Osteocyte (in vitro differentiated cells): Measurements from ENCODE around the gene CLDND1. TPM values are rescaled to one million over a fixed set of nuclear protein-coding genes. Genes with fewer than 3 reads are reported as not detected.

Experiments
- DNase-seq: peaks from one replicate; pipeline ENCODE4 v3.0.0; 2021; ENCODE audit warnings: mixed read lengths; ENCODE audit not compliant: unreplicated experiment; ENCODE audit errors: extremely low spot score
- H3K27ac Mint-ChIP-seq: one replicate; pipeline ENCODE4 v1.8.0; 2021; ENCODE audit warnings: mild to moderate bottlenecking, mixed read lengths; ENCODE audit not compliant: unreplicated experiment
- H3K27me3 Mint-ChIP-seq: one replicate; pipeline ENCODE4 v1.8.0; 2021; ENCODE audit warnings: mixed read lengths; ENCODE audit not compliant: unreplicated experiment
- H3K36me3 Mint-ChIP-seq: one replicate; pipeline ENCODE4 v1.8.0; 2021; ENCODE audit warnings: mixed read lengths; ENCODE audit not compliant: unreplicated experiment
- H3K4me1 Mint-ChIP-seq: one replicate; pipeline ENCODE4 v1.8.0; 2021; ENCODE audit warnings: mixed read lengths; ENCODE audit not compliant: unreplicated experiment
- H3K4me3 Mint-ChIP-seq: one replicate; pipeline ENCODE4 v1.8.0; 2021; ENCODE audit warnings: mild to moderate bottlenecking, moderate library complexity, mixed read lengths; ENCODE audit not compliant: unreplicated experiment
- H3K9me3 Mint-ChIP-seq: one replicate; pipeline ENCODE4 v1.8.0; 2021; ENCODE audit warnings: mixed read lengths; ENCODE audit not compliant: unreplicated experiment
- total RNA-seq: library from RNA; stranded (reverse); gene quantifications from 2 replicates; pipeline ENCODE4 v1.2.1, GENCODE V29; 2021
- TF ChIP-seq, protein P1 (sequence below): fragments of 200-600 bp; sonication (generic); IDR thresholded peaks from 2 replicates; pipeline ENCODE4 v1.5.0; 2021; ENCODE audit warnings: antibody characterized with exemption, mild to moderate bottlenecking, moderate library complexity

CLDND1 gene
- total RNA-seq, 1 donor from 2014 or later = 93.2 TPM

DNA sequence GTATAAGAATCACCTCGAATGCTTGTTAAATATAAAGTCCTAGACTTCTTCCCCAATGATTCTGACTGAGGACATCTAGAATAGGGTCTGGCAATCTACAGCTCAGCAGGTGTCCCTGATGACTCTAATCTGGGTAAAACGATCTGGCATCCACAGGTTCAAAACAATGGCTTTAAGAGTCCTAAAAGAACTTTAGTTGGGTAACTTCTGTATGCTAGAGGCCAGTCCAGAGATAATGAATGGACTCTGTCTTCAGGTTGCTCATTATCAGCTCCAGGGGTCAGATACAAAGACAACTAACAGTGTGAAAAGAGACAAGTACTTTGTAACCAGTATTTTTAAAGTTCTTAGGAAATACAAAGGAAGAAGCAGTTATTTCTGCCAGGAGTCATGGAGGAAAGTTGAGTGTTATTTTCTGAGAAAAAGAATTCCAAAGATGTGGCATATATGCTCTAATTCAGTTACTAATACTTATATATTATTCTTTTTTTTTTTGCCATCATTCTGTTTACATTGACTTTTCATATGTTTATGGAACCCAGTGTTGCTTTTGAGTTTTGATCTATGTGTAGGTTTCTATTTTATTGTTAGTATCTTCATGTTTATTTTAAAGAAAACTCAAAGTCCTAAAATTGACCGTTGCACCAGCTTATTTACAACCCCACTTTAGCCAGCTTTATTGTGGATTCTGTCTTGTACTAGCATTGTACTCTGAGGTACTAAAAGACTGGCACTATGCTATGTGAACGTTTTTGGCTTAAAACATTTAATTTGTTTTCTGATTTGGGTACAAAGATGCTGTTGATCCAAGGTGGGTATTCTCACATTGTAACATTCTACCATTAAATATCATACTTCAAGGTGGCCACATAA, 6.0 kb upstream of the CLDND1 start:
- no peaks in the 10 kb centered on the region for H3K4me1 Mint-ChIP-seq
- no peaks in the 10 kb centered on the region for H3K9me3 Mint-ChIP-seq
- DNase-seq = no peak
- no peaks in the 10 kb centered on the region for H3K36me3 Mint-ChIP-seq
- TF ChIP-seq, protein P1, sequence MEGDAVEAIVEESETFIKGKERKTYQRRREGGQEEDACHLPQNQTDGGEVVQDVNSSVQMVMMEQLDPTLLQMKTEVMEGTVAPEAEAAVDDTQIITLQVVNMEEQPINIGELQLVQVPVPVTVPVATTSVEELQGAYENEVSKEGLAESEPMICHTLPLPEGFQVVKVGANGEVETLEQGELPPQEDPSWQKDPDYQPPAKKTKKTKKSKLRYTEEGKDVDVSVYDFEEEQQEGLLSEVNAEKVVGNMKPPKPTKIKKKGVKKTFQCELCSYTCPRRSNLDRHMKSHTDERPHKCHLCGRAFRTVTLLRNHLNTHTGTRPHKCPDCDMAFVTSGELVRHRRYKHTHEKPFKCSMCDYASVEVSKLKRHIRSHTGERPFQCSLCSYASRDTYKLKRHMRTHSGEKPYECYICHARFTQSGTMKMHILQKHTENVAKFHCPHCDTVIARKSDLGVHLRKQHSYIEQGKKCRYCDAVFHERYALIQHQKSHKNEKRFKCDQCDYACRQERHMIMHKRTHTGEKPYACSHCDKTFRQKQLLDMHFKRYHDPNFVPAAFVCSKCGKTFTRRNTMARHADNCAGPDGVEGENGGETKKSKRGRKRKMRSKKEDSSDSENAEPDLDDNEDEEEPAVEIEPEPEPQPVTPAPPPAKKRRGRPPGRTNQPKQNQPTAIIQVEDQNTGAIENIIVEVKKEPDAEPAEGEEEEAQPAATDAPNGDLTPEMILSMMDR = no peak
- peaks cover 68% of the 10 kb centered on the region for H3K27me3 Mint-ChIP-seq
- H3K27ac Mint-ChIP-seq = no peak overlapping the region
- H3K4me3 Mint-ChIP-seq = no peak overlapping the region

GRCh38 chr3:98525494-98525893, 2.8 kb upstream of the CLDND1 start:
- H3K4me3 Mint-ChIP-seq = no peak overlapping the region
- H3K4me1 Mint-ChIP-seq = peaks cover 14% of the 10 kb centered on the region
- H3K27ac Mint-ChIP-seq = no peak overlapping the region
- H3K36me3 Mint-ChIP-seq = peaks cover 3% of the 10 kb centered on the region
- H3K9me3 Mint-ChIP-seq = no peaks in the 10 kb centered on the region
- no peak for DNase-seq
- peaks cover 36% of the 10 kb centered on the region for H3K27me3 Mint-ChIP-seq
- TF ChIP-seq, protein P1 = no peak

- Mint-ChIP-seq H3K27me3 (peaks cover 8% of the 10 kb centered on the region), H3K36me3 (peaks cover 26% of the 10 kb centered on the region), H3K9me3 (no peaks in the 10 kb centered on the region), H3K27ac (peak overlapping the region; percentile 81), H3K4me3 (peak overlapping the region; percentile 81), H3K4me1 (peaks cover 17% of the 10 kb centered on the region)
- TF ChIP-seq, protein P1 = no peak
- DNase-seq = no peak
Observed at GRCh38 chr3:98521897-98522543, 682 bp downstream of the CLDND1 start.

DNA sequence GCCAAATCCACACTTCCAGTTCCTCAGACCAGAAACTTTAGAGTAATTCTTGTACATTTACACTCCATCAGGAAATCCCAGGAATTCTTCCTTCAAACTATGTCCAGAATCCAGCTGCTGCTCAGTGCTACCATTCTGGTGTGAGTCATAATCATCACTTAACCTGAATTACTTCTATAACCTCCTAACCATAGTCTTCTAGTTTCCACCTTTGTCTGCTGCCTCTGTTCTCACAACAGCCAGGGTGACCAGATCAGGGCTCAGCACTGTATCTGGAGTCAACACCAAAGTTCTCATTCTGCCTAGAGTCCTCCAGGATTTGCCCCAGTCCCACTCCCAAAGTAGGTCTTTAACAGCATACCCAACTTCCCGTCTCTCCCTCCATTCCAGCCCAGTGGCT, 3.4 kb downstream of the CLDND1 start:
- DNase-seq = no peak
- Mint-ChIP-seq H3K9me3 (no peaks in the 10 kb centered on the region), H3K36me3 (peaks cover 46% of the 10 kb centered on the region), H3K27me3 (no peaks in the 10 kb centered on the region), H3K4me1 (peaks cover 17% of the 10 kb centered on the region), H3K4me3 (no peak overlapping the region), H3K27ac (no peak overlapping the region)
- TF ChIP-seq, protein P1 = no peak

GRCh38 chr3:98518816-98519215, 3.9 kb downstream of the CLDND1 start:
- Mint-ChIP-seq H3K36me3 (peaks cover 47% of the 10 kb centered on the region), H3K4me3 (no peak overlapping the region), H3K27me3 (no peaks in the 10 kb centered on the region), H3K4me1 (peaks cover 17% of the 10 kb centered on the region), H3K9me3 (no peaks in the 10 kb centered on the region), H3K27ac (no peak overlapping the region)
- TF ChIP-seq, protein P1 = no peak
- DNase-seq = no peak
